Common myeloid progenitor, CD34-positive (primary cell): Measurements from ENCODE around the gene NPHP4.

Source experiments
- CTCF ChIA-PET: fragments of 350-600 bp; sonication (Branson Sonifier 250); formaldehyde crosslinking; loops from one replicate; lab custom pipeline; 2021; ENCODE audit warnings: antibody characterized with exemption; lab: Charles Lee
- POLR2A ChIA-PET: fragments of 350-600 bp; sonication (Branson Sonifier 250); formaldehyde crosslinking; loops from one replicate; lab custom pipeline; 2021; ENCODE audit warnings: antibody characterized with exemption; lab: Charles Lee
- DNase-seq, 3 donors: peaks; one replicate each; pipeline versions ENCODE4 v3.0.0 to v3.0.0-alpha.2; 2013
- H3K27ac ChIP-seq, 2 experiments: 1 replicate in 1 of 2; 2 replicates in 1 of 2; pipeline ENCODE4 v1.7.0; 2013; ENCODE audit warnings: inconsistent platforms in 2 of 2, low read length in 2 of 2, mild to moderate bottlenecking in 2 of 2, low read depth in 1 of 2, moderate library complexity in 1 of 2; ENCODE audit not compliant: severe bottlenecking in 2 of 2, insufficient read depth in 1 of 2, poor library complexity in 1 of 2
- H3K27me3 ChIP-seq, 5 experiments: replicated peaks in 2 of 5; 1 replicate in 3 of 5; 2 replicates in 2 of 5; pipeline versions ENCODE4 v1.6.1 to v1.7.0; 2013; ENCODE audit warnings: low read length in 4 of 5, mild to moderate bottlenecking in 2 of 5, moderate library complexity in 2 of 5, inconsistent platforms in 1 of 5; ENCODE audit not compliant: insufficient read depth in 5 of 5, control insufficient read depth in 4 of 5
- H3K36me3 ChIP-seq, 4 experiments: 1 replicate in 2 of 4; 2 replicates in 2 of 4; pipeline versions ENCODE4 v1.6.1 to v1.7.0; 2013; ENCODE audit warnings: low read length in 3 of 4, control low read depth in 1 of 4, mild to moderate bottlenecking in 1 of 4; ENCODE audit not compliant: control insufficient read depth in 4 of 4, insufficient read depth in 4 of 4
- H3K4me1 ChIP-seq, 4 experiments: 1 replicate in 3 of 4; 2 replicates in 1 of 4; pipeline versions ENCODE4 v1.6.1 to v1.7.1; 2013; ENCODE audit warnings: low read length in 3 of 4, mild to moderate bottlenecking in 3 of 4, control low read depth in 1 of 4, inconsistent platforms in 1 of 4, moderate library complexity in 1 of 4; ENCODE audit not compliant: control insufficient read depth in 4 of 4, insufficient read depth in 4 of 4; ENCODE audit errors: control extremely low read depth in 1 of 4
- H3K4me3 ChIP-seq, 7 experiments: 1 replicate in 4 of 7; 2 replicates in 3 of 7; pipeline versions ENCODE4 v1.5.1 to v1.7.0; 2013; ENCODE audit warnings: mild to moderate bottlenecking in 7 of 7, low read length in 6 of 7, moderate library complexity in 6 of 7, inconsistent platforms in 2 of 7, low read depth in 2 of 7, control low read depth in 1 of 7; ENCODE audit not compliant: insufficient read depth in 4 of 7, control insufficient read depth in 1 of 7; ENCODE audit errors: extremely low read depth in 1 of 7
- H3K9me3 ChIP-seq, 5 experiments: 1 replicate in 4 of 5; 2 replicates in 1 of 5; pipeline versions ENCODE4 v1.6.1 to v1.7.1; 2013; ENCODE audit warnings: low read length in 4 of 5, mild to moderate bottlenecking in 2 of 5, inconsistent platforms in 1 of 5, low read depth in 1 of 5, moderate library complexity in 1 of 5; ENCODE audit not compliant: control insufficient read depth in 4 of 5, insufficient read depth in 2 of 5; ENCODE audit errors: control extremely low read depth in 1 of 5
- WGBS: methylation state at CpG from one replicate; pipeline ENCODE4 v1.1.5; 2013; ENCODE audit not compliant: insufficient coverage; 5-methylcytosine and 5-hydroxymethylcytosine counted together

The NPHP4 gene

DNA sequence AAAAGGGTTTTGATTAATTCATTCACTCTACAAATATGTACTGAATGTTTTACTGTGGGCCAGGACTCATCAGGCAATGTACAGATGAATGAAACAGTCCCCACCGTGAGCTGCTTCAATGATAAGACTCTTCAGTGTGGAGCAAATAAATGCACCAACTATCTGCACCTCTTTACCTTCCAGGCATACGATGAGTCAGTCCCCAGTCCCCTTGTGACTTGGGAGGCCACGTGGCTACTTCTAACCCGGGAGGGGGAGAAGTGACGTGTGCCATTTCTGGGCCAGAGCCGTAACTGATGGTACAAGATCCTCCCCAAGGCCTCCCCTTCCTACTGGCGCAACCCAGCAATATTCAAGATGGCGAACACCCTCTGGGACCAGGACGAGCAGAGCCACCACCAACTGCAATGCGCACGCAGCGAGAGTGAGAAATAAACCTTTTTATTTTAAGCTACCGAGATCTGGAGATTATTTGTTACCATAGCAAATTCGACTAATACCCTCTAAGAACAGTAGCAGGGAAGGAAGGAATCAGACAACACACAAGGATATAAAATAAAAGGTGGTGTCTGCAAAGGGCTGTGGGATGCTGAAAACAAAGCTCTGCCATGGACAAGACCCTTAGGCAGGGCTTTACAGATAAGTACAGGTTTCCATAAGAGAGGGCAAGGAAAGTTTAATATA, 74.5 kb downstream of the NPHP4 start:
- no peak for DNase-seq
- peaks cover 0 to 3% (median 0%) of the 10 kb centered on the region in 4 experiments for H3K36me3 ChIP-seq
- no peaks in the 10 kb centered on the region for H3K27me3 ChIP-seq
- ChIA-PET CTCF (interaction anchor here (0.9 to 1.5 kb wide), 3 partner anchors 23 to 407 kb away, joined by 3 to 4 read pairs (median 3); no protein-coding TSS in a partner anchor), POLR2A (no interaction called here)
- 95% methylated on average over 9 of the region's 14 CpGs for WGBS
- no peaks in the 10 kb centered on the region for H3K9me3 ChIP-seq
- H3K4me1 ChIP-seq: no peaks in the 10 kb centered on the region
- H3K27ac ChIP-seq: peak overlapping the region in 1 of 2 experiments; percentile 68
- H3K4me3 ChIP-seq: no peak overlapping the region

DNA sequence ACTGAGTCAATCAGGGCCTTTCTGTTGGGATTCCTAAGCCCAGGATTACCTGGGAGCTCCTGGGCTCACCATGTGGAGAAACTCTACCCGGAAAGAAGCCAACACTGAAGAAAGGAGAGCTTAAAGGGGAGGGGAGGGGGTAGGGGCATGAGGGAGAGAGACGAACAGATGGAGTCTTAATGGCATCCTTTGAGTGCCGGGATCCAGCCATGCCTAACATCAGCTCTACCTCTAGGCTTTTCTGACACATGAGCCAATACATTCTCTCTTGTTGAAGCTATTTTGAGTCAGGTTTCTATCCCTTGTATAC, 75.0 kb downstream of the NPHP4 start:
- Histone ChIP-seq H3K4me1 (no peaks in the 10 kb centered on the region), H3K9me3 (no peaks in the 10 kb centered on the region), H3K4me3 (no peak overlapping the region), H3K27ac (no peak overlapping the region), H3K36me3 (peaks cover 0 to 3% (median 0%) of the 10 kb centered on the region in 4 experiments), H3K27me3 (no peaks in the 10 kb centered on the region)
- no peak for DNase-seq
- no CpG with 5 or more reads among the region's 3 CpGs for WGBS
- ChIA-PET POLR2A (no interaction called here), CTCF (interaction anchor here (0.9 to 1.5 kb wide), 3 partner anchors 10 to 407 kb away, joined by 3 read pairs; no protein-coding TSS in a partner anchor)

DNA sequence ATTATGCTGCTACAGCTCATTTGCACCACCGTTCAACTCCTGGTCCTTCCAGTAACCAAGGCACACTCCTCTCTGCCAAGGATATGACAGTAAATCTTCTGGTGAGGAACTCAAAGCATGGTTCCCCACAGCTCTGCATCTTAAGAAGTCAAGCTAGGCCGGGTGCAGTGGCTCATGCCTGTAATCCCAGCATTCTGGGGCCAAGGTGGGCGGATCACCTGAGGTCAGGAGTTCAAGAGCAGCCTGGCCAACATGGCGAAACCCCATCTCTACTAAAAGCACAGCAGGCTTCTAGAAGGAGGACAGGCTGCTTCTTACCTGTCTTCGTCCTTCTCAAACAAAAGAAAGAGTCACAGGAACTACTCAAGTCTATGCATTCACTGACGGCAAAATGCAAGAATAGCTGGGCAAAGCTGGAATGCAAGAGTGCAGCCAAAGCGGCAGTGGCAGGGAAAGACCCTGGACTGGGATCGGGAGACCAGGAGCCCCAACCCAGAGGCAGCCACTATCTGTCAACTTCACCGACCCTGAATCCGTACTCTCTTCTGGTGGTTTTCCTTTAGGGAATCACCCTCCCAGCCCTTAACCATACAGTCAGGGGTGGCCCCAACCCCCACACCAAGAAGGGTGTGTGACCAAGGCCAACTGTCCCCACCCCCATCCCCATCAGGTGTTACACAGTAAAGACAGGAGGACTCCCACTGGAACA, 75.5 kb downstream of the NPHP4 start:
- POLR2A ChIA-PET: no interaction called here

DNA sequence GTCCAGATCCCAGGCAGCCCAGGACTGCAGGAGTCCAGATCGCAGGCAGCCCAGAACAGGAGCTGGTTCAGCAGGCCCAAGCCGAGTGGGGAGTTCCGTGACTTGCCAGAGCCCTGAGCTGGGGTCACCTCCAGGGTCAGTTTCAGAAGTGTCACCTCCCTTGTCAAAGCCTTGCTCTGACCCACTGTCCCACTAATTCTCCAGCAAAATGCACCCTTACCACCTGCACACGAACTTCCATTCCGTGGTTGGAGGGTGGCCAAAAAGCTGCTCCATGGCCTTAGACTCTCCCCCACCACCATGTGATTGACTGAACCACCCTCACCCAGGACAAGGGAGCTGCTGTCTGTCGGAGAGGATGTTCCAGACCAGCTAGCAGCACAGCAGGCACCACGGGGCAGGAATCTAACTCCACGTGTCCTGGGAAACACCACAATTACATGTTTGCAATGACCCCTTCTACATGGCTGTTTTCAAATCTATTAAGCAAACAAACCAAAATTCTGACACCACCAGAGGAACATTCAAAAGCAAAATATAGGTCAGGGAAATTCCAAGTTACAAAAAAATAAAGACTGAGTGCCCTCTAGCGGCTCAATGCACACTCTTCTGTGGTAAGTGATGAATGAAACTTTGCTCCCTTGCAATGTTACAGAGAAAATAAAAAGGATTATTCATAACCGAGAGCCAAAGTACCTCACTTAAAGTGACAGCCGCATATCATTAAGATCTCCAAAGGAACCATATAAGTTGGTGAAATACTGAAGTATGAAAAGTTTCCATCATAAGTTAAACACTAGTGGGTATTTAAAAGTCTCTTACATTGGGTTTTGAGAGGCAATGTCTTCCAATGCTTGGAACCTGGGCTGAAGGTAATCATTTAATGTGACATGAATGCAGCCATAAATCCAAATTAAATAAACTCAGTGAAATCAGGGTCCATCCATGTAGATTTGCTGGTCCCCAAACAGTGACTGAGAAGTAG, 76.3 kb downstream of the NPHP4 start:
- no peaks in the 10 kb centered on the region for H3K4me1 ChIP-seq
- 87% methylated on average over 9 of the region's 11 CpGs for WGBS
- H3K27me3 ChIP-seq: no peaks in the 10 kb centered on the region
- H3K9me3 ChIP-seq: no peaks in the 10 kb centered on the region
- no peak overlapping the region for H3K4me3 ChIP-seq
- peaks cover 0 to 5% (median 2%) of the 10 kb centered on the region in 4 experiments for H3K36me3 ChIP-seq
- POLR2A ChIA-PET: no interaction called here
- DNase-seq: peak; percentile 19 to 59 (median 34)
- CTCF ChIA-PET: interaction anchor here (1.0 to 1.5 kb wide), 3 partner anchors 11 to 59 kb away, joined by 3 to 5 read pairs (median 3); no protein-coding TSS in a partner anchor
- no peak overlapping the region for H3K27ac ChIP-seq

More for the DNA sequence above, 75.5 kb downstream of the NPHP4 start:
- Histone ChIP-seq H3K27ac (no peak overlapping the region), H3K36me3 (peaks cover 0 to 3% (median 2%) of the 10 kb centered on the region in 4 experiments), H3K4me3 (no peak overlapping the region), H3K9me3 (no peaks in the 10 kb centered on the region), H3K27me3 (no peaks in the 10 kb centered on the region), H3K4me1 (no peaks in the 10 kb centered on the region)
- CTCF ChIA-PET: interaction anchor here (0.9 to 1.5 kb wide), 4 partner anchors 10 to 406 kb away, joined by 3 read pairs; no protein-coding TSS in a partner anchor
- WGBS: 98% methylated on average over 8 of the region's 10 CpGs
- no peak for DNase-seq

DNA sequence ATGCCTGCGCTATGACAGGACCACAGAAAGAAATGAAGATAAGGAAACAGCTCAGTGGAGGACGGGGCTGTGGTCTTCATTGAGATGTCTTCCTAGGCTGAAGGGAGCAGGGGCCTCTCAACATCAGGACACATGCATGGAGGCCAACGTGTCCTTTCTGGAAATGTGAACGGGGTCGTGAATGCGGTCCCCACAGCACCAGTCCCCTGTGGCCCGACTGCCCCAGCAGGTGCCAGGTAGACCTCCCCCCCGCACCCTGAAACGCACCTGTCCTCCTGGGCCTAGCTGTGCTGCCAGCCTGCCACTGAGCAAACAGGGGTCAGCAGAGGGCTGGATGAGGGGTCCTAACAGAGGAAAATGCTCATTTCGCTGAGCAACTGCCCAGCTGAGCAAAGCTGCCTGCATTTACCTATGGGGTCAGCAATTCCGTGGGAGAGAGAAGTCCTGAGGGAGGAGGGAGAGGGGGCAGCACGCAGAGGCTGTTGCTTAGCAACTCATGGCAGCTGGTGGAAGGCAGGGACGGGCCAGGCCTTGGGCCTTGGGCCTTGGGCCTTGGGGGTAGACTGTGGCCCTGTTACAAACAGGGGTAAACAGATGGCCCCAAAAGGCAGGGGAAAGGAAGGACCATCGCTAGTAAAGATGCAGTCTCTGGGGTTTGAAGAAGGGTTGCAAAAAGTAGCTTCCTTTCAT, 77.4 kb downstream of the NPHP4 start:
- ChIA-PET POLR2A (no interaction called here), CTCF (interaction anchor here (1.0 kb wide), 1 partner anchor 10 kb away, joined by 5 read pairs; no protein-coding TSS in a partner anchor)
- DNase-seq: no peak
- H3K4me1 ChIP-seq: no peaks in the 10 kb centered on the region
- 96% methylated on average over 13 of the region's 14 CpGs for whole genome bisulfite sequencing
- H3K27ac ChIP-seq: no peak overlapping the region
- no peak overlapping the region for H3K4me3 ChIP-seq
- peaks cover 0 to 5% (median 2%) of the 10 kb centered on the region in 4 experiments for H3K36me3 ChIP-seq
- H3K27me3 ChIP-seq: no peaks in the 10 kb centered on the region
- H3K9me3 ChIP-seq: no peaks in the 10 kb centered on the region

DNA sequence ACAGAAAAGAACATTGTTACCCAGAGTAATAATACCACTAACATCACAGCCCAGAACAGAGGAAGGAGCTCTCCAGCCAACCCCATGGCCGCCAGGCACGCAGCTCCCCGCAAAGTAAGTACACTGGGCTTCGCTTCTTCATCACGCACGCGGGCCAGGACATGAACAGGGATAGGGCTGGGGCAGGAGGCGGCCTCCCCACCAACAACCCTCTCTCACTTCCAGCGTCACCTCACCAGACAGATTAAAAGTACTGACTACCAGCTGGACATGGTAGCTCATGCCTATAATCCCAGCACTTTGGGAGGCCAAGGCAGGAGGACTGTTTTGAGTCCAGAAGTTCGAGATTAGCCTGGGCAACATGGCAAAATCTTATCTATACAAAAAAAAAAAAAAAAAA, 78.3 kb downstream of the NPHP4 start:
- WGBS: 100% methylated on average over 7 of the region's 10 CpGs
- no peaks in the 10 kb centered on the region for H3K4me1 ChIP-seq
- no peak overlapping the region for H3K27ac ChIP-seq
- CTCF ChIA-PET: no interaction called here
- POLR2A ChIA-PET: no interaction called here
- no peak for DNase-seq
- no peaks in the 10 kb centered on the region for H3K9me3 ChIP-seq
- no peak overlapping the region for H3K4me3 ChIP-seq
- no peaks in the 10 kb centered on the region for H3K27me3 ChIP-seq
- peaks cover 0 to 5% (median 2%) of the 10 kb centered on the region in 4 experiments for H3K36me3 ChIP-seq
